MCF 10A (cell line): ENCODE measurements around the gene BCL2L1. TPM values are rescaled to one million over a fixed set of nuclear protein-coding genes. Genes with fewer than 3 reads are reported as not detected.
A peak's percentile ranks its signal among the peaks of the same experiment; 100 is the strongest.

Experiments
- BruUV-seq: library from RNA; stranded (reverse); fragments of 400-500 nt; replicated peaks from 2 replicates; lab custom pipeline; 2021; lab: Mats Ljungman, UMichigan
- CTCF ChIA-PET: fragments of 300-600 bp; sonication (Branson Sonifier 250); formaldehyde crosslinking; extraction: SDS; loops from one replicate; lab custom pipeline; 2021; ENCODE audit warnings: antibody characterized with exemption, inconsistent platforms; lab: Yijun Ruan, JAX
- POLR2A ChIA-PET: fragments of 300-600, 350-650 bp; sonication (Branson Sonifier 250); formaldehyde crosslinking; extraction: SDS; loops from one replicate; lab custom pipeline; 2020; ENCODE audit warnings: antibody characterized with exemption, inconsistent platforms; lab: Yijun Ruan, JAX
- DNase-seq: peaks from one replicate; pipeline ENCODE4 v3.0.0-alpha.2; 2018; ENCODE audit not compliant: unreplicated experiment
- H3K27ac Mint-ChIP-seq: one replicate; pipeline ENCODE4 v1.8.0; 2022; ENCODE audit warnings: mild to moderate bottlenecking, low read depth, mixed read lengths; ENCODE audit not compliant: unreplicated experiment
- H3K27me3 Mint-ChIP-seq: one replicate; pipeline ENCODE4 v1.8.0; 2022; ENCODE audit warnings: mixed read lengths; ENCODE audit not compliant: insufficient read depth, unreplicated experiment
- H3K36me3 Mint-ChIP-seq: one replicate; pipeline ENCODE4 v1.8.0; 2022; ENCODE audit warnings: mild to moderate bottlenecking, moderate library complexity, mixed read lengths; ENCODE audit not compliant: insufficient read depth, unreplicated experiment
- H3K4me1 Mint-ChIP-seq: one replicate; pipeline ENCODE4 v1.8.0; 2022; ENCODE audit warnings: mixed read lengths; ENCODE audit not compliant: insufficient read depth, unreplicated experiment
- H3K4me3 Mint-ChIP-seq: one replicate; pipeline ENCODE4 v1.8.0; 2022; ENCODE audit warnings: mild to moderate bottlenecking, moderate library complexity, mixed read lengths; ENCODE audit not compliant: unreplicated experiment
- H3K9me3 Mint-ChIP-seq: one replicate; pipeline ENCODE4 v1.8.0; 2022; ENCODE audit warnings: mixed read lengths; ENCODE audit not compliant: unreplicated experiment
- intact Hi-C: fragments of 100-400 bp; cut with micrococcal nuclease; formaldehyde crosslinking; loops from 2 replicates; pipeline ENCODE4 v1.14.1; 2022
- total RNA-seq: library from RNA; stranded (reverse); gene quantifications from 2 replicates; pipeline ENCODE4 v1.2.3, GENCODE V29; 2022
- TF ChIP-seq, protein P1 (sequence below): fragments of 200-600 bp; IDR thresholded peaks from one replicate; pipeline ENCODE4 v1.8.0; 2022; ENCODE audit warnings: antibody characterized with exemption, mild to moderate bottlenecking; ENCODE audit not compliant: unreplicated experiment

Gene BCL2L1
- total RNA-seq, 1 experiment from 2014 or later = 156 TPM

- peaks cover 57% of the 10 kb centered on the region for H3K36me3 Mint-ChIP-seq
- no peak for DNase-seq
- ChIA-PET CTCF (interaction anchor here (0.6 to 10.4 kb wide), 23 partner anchors 8 to 111 kb away, joined by 3 to 626 read pairs (median 14); partner anchors contain the start of gene BCL2L1), POLR2A (interaction anchor here (0.6 to 10.2 kb wide), 19 partner anchors 8 to 1157 kb away, joined by 3 to 259 read pairs (median 8); partner anchors contain the start of genes BCL2L1, ID1, MAPRE1 and TPX2)
- TF ChIP-seq, protein P1, sequence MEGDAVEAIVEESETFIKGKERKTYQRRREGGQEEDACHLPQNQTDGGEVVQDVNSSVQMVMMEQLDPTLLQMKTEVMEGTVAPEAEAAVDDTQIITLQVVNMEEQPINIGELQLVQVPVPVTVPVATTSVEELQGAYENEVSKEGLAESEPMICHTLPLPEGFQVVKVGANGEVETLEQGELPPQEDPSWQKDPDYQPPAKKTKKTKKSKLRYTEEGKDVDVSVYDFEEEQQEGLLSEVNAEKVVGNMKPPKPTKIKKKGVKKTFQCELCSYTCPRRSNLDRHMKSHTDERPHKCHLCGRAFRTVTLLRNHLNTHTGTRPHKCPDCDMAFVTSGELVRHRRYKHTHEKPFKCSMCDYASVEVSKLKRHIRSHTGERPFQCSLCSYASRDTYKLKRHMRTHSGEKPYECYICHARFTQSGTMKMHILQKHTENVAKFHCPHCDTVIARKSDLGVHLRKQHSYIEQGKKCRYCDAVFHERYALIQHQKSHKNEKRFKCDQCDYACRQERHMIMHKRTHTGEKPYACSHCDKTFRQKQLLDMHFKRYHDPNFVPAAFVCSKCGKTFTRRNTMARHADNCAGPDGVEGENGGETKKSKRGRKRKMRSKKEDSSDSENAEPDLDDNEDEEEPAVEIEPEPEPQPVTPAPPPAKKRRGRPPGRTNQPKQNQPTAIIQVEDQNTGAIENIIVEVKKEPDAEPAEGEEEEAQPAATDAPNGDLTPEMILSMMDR = no peak
- no peak overlapping the region for H3K27ac Mint-ChIP-seq
- BruUV-seq = no TSS peak
- H3K27me3 Mint-ChIP-seq = no peaks in the 10 kb centered on the region
- peak overlapping the region; percentile 58 for H3K4me3 Mint-ChIP-seq
- H3K9me3 Mint-ChIP-seq = no peaks in the 10 kb centered on the region
- peaks cover 21% of the 10 kb centered on the region for H3K4me1 Mint-ChIP-seq
- intact Hi-C loops = no loop called here
These were observed 60.3 kb downstream of the BCL2L1 start for GRCh38 chr20:31662372-31662854.

GRCh38 chr20:31661625-31662371 is 60.9 kb downstream of the BCL2L1 start:
- H3K27me3 Mint-ChIP-seq = no peaks in the 10 kb centered on the region
- intact Hi-C loops = loop anchor here (1.0 kb wide), 1 partner anchor 62 kb away; no protein-coding TSS in a partner anchor
- peaks cover 19% of the 10 kb centered on the region for H3K4me1 Mint-ChIP-seq
- peak overlapping the region; percentile 58 for H3K4me3 Mint-ChIP-seq
- DNase-seq = peak; percentile 71
- TF ChIP-seq, protein P1 = peak; percentile 75
- no peaks in the 10 kb centered on the region for H3K9me3 Mint-ChIP-seq
- peaks cover 51% of the 10 kb centered on the region for H3K36me3 Mint-ChIP-seq
- no peak overlapping the region for H3K27ac Mint-ChIP-seq
- POLR2A ChIA-PET = interaction anchor here (0.6 to 10.2 kb wide), 21 partner anchors 8 to 1158 kb away, joined by 3 to 259 read pairs (median 6); partner anchors contain the start of genes BCL2L1, ID1, MAPRE1 and TPX2
- CTCF ChIA-PET = interaction anchor here (0.6 to 10.4 kb wide), 36 partner anchors 8 to 580 kb away, joined by 3 to 626 read pairs (median 5); partner anchors contain the start of genes BCL2L1 and TPX2
- no TSS peak for BruUV-seq

DNA sequence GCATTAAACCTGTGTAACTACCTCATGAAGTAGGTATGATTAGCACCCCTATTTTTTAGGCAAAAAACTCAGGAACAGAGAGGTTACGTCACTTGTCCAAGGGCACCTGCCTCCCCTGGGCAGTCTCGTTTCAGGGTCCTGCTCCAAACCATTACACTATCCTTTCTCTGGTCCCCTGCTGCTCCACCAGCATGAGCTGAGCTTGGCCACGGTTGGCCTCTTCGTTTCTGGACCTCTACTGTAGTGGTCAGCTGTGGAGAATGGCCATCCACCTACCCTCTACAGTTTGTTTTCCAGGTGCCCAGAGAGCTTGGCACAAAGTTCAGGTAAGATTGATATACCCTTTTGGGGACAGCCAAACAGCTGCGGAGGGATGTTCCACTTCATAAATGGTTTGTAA is 68.1 kb downstream of the BCL2L1 start:
- no peak overlapping the region for H3K4me3 Mint-ChIP-seq
- DNase-seq = no peak
- CTCF ChIA-PET = interaction anchor here (0.6 to 6.8 kb wide), 11 partner anchors 8 to 97 kb away, joined by 3 to 73 read pairs (median 4); partner anchors contain the start of gene BCL2L1
- no peaks in the 10 kb centered on the region for H3K36me3 Mint-ChIP-seq
- POLR2A ChIA-PET = interaction anchor here (0.7 to 5.7 kb wide), 3 partner anchors 7 to 84 kb away, joined by 3 to 51 read pairs (median 4); partner anchors contain the start of gene BCL2L1
- H3K9me3 Mint-ChIP-seq = no peaks in the 10 kb centered on the region
- intact Hi-C loops = no loop called here
- TF ChIP-seq, protein P1 = no peak
- no peak overlapping the region for H3K27ac Mint-ChIP-seq
- H3K27me3 Mint-ChIP-seq = no peaks in the 10 kb centered on the region
- no TSS peak for BruUV-seq
- peaks cover 12% of the 10 kb centered on the region for H3K4me1 Mint-ChIP-seq

- no TSS peak for BruUV-seq
- POLR2A ChIA-PET = interaction anchor here (0.7 to 5.7 kb wide), 12 partner anchors 8 to 96 kb away, joined by 3 to 51 read pairs (median 4); partner anchors contain the start of genes BCL2L1 and TPX2
- H3K36me3 Mint-ChIP-seq = no peaks in the 10 kb centered on the region
These were observed 69.1 kb downstream of the BCL2L1 start for GRCh38 chr20:31653561-31653960.

More at GRCh38 chr20:31653561-31653960, 69.1 kb downstream of the BCL2L1 start:
- intact Hi-C loops = no loop called here
- H3K27me3 Mint-ChIP-seq = no peaks in the 10 kb centered on the region
- no peaks in the 10 kb centered on the region for H3K9me3 Mint-ChIP-seq
- peaks cover 12% of the 10 kb centered on the region for H3K4me1 Mint-ChIP-seq
- H3K4me3 Mint-ChIP-seq = no peak overlapping the region
- TF ChIP-seq, protein P1 = no peak
- DNase-seq = no peak
- H3K27ac Mint-ChIP-seq = peak overlapping the region; percentile 57
- CTCF ChIA-PET = interaction anchor here (0.6 to 6.8 kb wide), 13 partner anchors 8 to 96 kb away, joined by 3 to 73 read pairs (median 4); partner anchors contain the start of gene BCL2L1
